HG02973 (cell line): Measurements from ENCODE around the gene IFIT1.
"Not testable (repeated sequence)": the region's sequence is repeated elsewhere in the genome, so short reads cannot be mapped to it uniquely, and the experiment has no call there.

Source experiments
- ATAC-seq: cut with Tn5 transposase; IDR thresholded peaks from one replicate; pipeline ENCODE4 v1.9.1; 2021; ENCODE audit warnings: moderate library complexity; ENCODE audit not compliant: unreplicated experiment

Gene IFIT1

DNA sequence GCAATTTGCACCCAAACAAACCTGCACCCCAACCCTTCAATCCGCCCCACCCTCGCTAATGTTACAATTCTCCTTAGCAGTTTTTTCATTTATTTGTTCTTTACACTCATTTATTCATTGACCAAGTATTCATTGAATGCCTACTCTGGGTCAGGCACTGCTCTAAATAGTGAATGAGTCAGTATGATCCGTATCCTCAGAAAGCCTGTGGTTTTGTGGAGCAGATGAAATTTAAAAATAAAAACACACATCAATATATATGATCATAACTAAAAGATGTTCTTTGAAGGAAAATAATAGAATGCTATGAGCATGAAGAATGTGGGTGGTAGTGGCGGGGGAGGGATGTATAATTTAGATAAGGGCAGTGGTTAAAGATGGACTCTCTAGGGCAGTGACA, 35.2 kb downstream of the IFIT1 start:
- no peak for ATAC-seq

GRCh38 chr10:89428877-89429276, 36.5 kb downstream of the IFIT1 start:
- no peak for ATAC-seq

DNA sequence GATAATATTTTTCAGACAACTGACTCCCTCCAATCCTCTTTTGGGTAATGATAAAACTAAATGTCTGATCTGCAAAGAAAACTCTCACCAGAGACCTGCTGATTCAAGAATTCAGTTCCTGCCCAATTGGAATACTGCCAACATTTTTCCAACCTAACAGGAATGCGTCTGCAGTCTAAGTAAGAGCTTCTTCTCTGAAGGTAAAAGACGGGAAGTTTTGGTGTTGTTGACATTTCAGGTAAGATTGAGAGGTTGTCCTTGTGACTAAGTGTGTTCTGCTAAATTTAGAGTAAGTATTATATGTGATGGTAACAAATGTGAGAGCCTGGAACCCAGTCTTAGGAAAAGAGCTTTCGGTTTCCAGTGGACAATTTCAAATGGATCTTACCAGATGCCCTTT, 39.6 kb downstream of the IFIT1 start:
- no peak for ATAC-seq

DNA sequence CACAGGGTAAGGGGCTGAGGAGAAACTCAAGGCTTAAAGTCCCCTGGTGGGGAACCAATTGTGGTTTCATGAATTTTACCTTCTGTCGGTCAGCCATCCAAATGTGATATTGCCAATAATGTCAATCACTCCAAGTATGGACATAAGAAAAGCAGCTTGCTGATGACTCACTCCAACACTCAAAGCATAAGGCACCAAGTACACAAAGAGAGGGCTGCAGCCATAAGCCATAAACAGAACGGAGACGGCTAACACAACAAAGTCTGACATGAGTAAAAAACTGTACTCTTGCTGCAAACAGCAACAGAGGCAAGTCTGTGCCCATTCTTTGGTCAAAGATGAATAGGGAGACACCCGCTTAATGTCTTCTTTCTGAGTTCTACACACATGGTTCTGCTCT, 46.1 kb downstream of the IFIT1 start:
- ATAC-seq = no peak

GRCh38 chr10:89440226-89441009, 48.0 kb downstream of the IFIT1 start:
- no peak for ATAC-seq

GRCh38 chr10:89442289-89442688, 49.9 kb downstream of the IFIT1 start:
- ATAC-seq = no peak

DNA sequence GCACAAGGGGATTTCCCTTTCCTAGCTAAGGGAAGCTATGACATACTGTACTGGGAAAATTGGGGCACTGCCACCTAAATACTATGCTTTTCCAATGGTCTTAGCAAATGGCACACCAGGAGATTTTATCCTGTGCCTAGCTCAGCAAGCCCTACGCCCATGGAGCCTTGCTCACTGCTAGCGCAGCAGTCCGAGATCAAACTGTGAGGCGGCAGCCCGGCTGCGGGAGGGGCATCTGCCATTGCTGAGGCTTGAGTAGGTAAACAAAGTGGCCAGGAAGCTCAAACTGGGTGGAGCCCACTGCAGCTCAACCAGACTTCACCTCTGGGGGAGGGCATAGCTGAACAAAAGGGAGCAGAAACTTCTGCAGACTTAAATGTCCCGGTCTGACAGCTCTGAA, 52.4 kb downstream of the IFIT1 start:
- not testable (repeated sequence) for ATAC-seq

DNA sequence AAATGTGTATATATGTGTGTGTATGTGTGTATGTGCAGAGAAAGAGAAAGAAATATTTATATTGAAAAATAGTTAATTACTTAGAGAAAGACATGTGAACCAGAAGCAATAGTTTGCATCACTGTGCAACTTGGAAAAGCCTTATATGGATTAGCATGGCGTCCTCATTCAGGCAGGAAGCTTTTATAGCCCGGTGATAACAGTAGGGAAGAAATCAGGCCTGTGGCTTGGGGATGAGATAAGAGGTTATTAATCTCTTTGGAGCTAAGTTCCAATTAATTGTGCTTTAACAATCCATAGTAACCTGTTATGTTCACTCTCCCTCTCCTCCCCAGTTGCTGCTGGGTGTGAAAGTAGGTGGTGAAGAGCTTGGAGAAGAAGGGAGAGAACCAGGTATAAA, 58.5 kb downstream of the IFIT1 start:
- ATAC-seq = no peak

- no peak for ATAC-seq
Measured at GRCh38 chr10:89452193-89452592, 59.8 kb downstream of the IFIT1 start.

DNA sequence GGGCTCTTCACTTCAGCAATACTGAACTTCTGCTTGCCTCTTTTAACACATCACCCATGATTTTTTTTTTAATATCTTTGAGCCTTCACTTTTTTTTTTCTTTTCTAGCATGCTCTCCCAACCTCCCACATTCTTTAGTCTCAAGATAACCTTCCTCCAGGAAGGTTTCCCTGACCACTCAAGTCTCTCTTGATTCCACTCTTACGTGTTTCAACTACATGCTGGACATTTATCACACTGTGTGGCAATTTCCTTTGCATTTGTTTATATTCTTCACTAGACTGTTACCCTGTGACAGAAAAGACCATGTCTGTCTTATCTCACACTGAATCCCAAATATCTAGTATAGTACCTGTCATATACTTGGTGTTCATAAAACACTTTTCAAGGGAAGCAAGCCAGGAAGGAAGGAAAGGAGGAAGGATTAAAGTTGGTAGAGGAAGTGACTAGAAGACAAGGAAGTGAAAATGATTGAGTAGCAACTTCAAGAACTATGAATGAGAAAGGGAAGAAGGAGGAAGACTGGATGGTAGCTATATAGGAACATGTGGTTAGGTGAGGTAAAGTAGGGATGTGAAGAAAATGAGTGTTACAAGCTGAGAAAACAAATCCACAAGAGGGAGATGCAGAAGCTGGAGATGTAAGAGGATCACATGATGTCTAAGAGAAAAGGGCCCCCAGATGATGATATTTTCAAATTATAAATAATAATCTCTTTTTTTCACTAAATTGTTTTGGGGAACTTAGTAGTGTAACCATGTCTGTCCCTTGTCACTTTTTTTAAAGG, 62.3 kb downstream of the IFIT1 start:
- ATAC-seq = no peak
